ENCODE data around the gene CEACAM1.
"Not testable (repeated sequence)": the region's sequence is repeated elsewhere in the genome, so short reads cannot be mapped to it uniquely, and the experiment has no call there.

The CEACAM1 gene

DNA sequence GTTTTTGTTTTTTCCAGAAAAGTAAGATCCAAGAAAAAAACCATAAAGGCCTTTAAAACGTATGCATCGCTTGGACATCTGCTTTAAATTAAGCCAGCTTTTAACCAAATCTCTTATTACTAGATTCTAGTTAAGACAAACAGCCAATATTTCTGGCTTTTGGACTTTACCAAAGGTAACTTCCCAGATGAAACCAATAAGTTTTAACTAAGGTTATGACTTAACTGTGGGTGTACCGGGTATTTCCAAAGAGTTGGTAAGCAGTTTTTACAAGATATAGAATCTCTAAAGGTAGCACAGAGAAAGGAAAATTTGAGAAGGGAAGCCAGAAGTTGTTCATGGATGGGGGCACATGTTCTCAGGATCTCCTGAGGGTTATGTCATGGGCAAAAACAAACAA lies 34.0 kb downstream of the CEACAM1 start:
- no peak for DNase-seq (ENCODE audit: low read depth)
- TF ChIP-seq, protein P1, sequence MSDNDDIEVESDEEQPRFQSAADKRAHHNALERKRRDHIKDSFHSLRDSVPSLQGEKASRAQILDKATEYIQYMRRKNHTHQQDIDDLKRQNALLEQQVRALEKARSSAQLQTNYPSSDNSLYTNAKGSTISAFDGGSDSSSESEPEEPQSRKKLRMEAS (IDR thresholded peaks at IDR 0.05; ENCODE audit: low read depth, low read length) = no peak
- TF ChIP-seq POLR2A (IDR thresholded peaks at IDR 0.05; ENCODE audit: extremely low read depth, insufficient read length) (no peak), MYC (IDR thresholded peaks at IDR 0.05; ENCODE audit: low read depth, low read length) (no peak)
- TF ChIP-seq, protein P2, sequence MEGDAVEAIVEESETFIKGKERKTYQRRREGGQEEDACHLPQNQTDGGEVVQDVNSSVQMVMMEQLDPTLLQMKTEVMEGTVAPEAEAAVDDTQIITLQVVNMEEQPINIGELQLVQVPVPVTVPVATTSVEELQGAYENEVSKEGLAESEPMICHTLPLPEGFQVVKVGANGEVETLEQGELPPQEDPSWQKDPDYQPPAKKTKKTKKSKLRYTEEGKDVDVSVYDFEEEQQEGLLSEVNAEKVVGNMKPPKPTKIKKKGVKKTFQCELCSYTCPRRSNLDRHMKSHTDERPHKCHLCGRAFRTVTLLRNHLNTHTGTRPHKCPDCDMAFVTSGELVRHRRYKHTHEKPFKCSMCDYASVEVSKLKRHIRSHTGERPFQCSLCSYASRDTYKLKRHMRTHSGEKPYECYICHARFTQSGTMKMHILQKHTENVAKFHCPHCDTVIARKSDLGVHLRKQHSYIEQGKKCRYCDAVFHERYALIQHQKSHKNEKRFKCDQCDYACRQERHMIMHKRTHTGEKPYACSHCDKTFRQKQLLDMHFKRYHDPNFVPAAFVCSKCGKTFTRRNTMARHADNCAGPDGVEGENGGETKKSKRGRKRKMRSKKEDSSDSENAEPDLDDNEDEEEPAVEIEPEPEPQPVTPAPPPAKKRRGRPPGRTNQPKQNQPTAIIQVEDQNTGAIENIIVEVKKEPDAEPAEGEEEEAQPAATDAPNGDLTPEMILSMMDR (IDR thresholded peaks at IDR 0.05; ENCODE audit: low read depth, low read length) = no peak
- no peak overlapping the region for H3K4me3 ChIP-seq (ENCODE audit: low read depth, low read length)

DNA sequence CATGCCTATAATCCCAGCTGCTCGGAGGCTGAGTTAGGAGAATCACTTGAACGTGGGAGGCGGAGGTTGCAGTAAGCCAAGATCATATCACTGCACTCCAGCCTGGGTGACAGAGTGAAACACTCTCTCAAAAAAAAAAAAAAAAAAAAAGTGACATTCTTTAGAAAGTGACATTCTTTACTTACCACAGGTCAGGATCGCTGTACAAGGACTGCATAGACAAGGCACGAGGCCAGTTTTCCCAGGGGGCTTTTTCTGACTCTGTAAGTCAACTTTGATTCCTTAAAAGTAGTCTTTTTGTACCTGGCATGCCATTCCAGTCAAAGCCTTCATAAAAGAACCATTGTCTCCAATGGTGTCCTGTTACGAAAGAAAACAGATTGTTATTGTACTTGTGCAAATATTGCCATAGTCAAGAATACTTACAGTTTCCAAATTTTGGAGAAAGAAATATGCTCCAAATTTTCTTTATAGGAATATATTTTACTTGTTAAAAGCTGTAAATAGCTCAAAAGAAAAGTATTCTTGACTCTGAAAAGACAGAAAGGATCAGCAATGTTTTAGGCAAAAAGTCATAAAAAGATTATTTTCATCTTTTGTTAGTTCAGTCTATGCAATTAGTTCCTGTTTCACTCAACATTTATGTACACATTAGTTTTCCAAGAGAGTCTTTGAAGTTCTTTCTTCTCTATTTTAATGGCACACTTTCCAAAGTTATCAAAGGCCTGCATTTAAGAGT lies 39.3 kb downstream of the CEACAM1 start:
- H3K4me3 ChIP-seq (ENCODE audit: low read depth, low read length) = no peak overlapping the region
- DNase-seq (ENCODE audit: low read depth) = no peak
- TF ChIP-seq, protein P1 (IDR thresholded peaks at IDR 0.05; ENCODE audit: low read depth, low read length) = no peak
- TF ChIP-seq, protein P2 (IDR thresholded peaks at IDR 0.05; ENCODE audit: low read depth, low read length) = no peak
- no peak for TF ChIP-seq POLR2A (IDR thresholded peaks at IDR 0.05; ENCODE audit: extremely low read depth, insufficient read length)
- TF ChIP-seq MYC (IDR thresholded peaks at IDR 0.05; ENCODE audit: low read depth, low read length) = no peak

DNA sequence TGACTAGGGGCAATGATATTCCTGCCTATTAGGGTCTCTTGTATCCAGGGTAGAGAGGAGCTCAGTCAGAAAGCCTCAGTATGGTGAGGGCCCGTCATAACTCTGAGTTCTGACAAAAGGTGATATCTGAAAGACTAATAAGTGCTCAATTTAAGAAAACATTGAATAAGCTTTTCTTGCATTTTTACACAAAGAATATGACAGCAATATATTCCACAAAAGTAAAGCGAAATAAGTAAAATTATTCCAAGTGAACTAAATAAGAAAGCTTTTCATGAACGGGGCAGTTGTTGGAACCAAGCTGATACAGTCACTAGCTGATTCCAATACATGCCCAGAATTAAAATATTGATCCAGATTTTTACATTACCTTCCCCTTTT lies 40.5 kb downstream of the CEACAM1 start:
- no peak for DNase-seq (ENCODE audit: low read depth)
- no peak overlapping the region for H3K4me3 ChIP-seq (ENCODE audit: low read depth, low read length)
- TF ChIP-seq, protein P1 (IDR thresholded peaks at IDR 0.05; ENCODE audit: low read depth, low read length) = no peak
- TF ChIP-seq, protein P2 (IDR thresholded peaks at IDR 0.05; ENCODE audit: low read depth, low read length) = no peak
- TF ChIP-seq POLR2A (IDR thresholded peaks at IDR 0.05; ENCODE audit: extremely low read depth, insufficient read length) = no peak
- no peak for TF ChIP-seq MYC (IDR thresholded peaks at IDR 0.05; ENCODE audit: low read depth, low read length)

DNA sequence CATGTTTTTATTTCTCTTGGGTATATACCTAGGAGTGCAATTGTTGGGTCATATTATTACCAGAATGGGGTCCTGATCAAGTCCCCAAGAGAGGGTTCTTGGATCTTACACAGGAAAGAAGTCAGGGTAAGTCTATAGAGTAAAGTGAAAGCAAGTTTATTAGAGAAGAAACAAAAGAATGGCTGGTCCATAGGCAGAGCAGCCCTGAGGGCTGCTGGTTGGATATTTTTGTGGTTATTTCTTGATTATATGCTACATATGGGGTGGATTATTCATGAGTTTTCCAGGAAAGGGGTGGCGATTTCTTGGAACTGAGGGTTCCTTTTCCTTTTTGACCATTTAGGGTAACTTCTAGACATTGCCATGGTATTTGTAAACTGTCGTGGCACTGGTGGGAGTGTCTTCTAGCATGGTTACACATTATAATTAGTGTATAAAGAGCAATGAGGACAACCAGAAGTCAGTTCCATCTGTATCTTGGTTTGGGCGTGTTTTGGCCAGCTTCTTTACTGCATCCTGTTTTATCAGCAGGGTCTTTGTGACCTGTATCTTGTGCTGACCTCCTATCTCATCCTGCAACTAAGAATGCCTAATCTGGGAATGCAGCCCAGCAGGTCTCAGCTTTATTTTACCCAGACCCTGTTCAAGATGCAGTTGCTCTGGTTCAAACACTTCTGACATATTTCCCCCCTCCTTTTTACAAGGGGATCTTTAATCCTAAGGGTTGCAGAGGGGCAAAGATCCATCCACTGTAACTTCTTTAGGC lies 41.1 kb downstream of the CEACAM1 start:
- TF ChIP-seq, protein P2 (IDR thresholded peaks at IDR 0.05; ENCODE audit: low read depth, low read length) = no peak
- TF ChIP-seq MYC (IDR thresholded peaks at IDR 0.05; ENCODE audit: low read depth, low read length) (no peak), POLR2A (IDR thresholded peaks at IDR 0.05; ENCODE audit: extremely low read depth, insufficient read length) (no peak)
- TF ChIP-seq, protein P1 (IDR thresholded peaks at IDR 0.05; ENCODE audit: low read depth, low read length) = no peak
- no peak for DNase-seq (ENCODE audit: low read depth)
- H3K4me3 ChIP-seq (ENCODE audit: low read depth, low read length) = no peak overlapping the region

DNA sequence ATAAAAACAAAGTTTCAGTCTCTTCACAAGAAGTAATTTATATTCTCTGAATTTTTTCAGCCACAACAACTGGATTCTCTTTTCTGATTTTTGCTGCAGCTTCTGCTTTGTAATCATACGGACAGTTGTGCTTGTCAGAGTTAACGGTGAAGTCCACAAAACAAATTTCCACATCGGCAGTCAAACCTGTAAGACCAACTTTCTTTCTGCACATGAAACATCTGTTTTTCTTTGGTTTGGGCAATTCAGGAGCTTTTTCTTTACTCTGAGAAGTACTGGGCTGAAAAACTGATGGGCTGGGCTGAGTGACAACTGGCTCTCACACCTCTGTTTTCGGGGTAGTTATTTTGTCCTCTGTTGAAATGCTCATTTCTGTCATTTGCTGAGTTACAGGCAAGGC lies 43.2 kb downstream of the CEACAM1 start:
- not testable (repeated sequence) for H3K4me3 ChIP-seq (ENCODE audit: low read depth, low read length); DNase-seq (ENCODE audit: low read depth)

DNA sequence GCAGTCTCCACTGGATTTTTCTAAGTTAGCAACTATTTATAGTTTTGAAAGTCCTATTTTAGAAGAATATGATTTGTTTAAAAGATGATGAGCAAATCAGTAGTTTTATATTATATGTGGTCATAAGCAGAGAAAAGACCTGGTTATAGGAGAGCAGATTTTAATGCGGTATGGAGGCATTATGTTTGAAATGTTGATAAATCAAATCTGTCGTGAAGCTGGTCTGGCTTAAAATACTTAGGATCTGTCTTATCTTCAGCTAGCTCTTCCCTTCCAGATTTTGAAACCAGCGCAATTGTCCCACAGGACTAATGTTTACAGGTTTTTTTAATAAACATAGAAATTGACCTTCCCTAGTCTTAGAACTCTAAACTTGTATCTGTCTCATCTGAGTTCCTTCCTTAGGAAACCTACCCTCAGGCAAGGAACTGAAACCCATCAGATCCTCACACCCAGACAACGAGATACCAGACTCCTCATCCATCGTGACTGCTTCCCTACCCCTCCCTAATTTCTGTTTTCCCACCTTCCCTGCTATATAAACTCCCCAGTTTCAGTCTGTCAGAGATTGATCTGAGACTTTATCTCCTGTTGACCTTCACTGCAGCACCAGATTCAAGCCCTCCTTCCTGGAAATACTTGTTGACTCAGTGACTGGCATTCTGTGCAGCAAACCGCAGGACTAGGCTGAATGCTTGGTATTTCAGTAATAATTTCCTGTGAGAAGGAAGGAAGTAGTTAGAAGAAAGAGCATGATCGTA lies 47.8 kb downstream of the CEACAM1 start:
- no peak for DNase-seq (ENCODE audit: low read depth)
- TF ChIP-seq, protein P1 (IDR thresholded peaks at IDR 0.05; ENCODE audit: low read depth, low read length) = no peak
- no peak for TF ChIP-seq MYC (IDR thresholded peaks at IDR 0.05; ENCODE audit: low read depth, low read length)
- TF ChIP-seq, protein P2 (IDR thresholded peaks at IDR 0.05; ENCODE audit: low read depth, low read length) = no peak
- no peak for TF ChIP-seq POLR2A (IDR thresholded peaks at IDR 0.05; ENCODE audit: extremely low read depth, insufficient read length)
- H3K4me3 ChIP-seq (ENCODE audit: low read depth, low read length) = no peak overlapping the region

Data from NB4 (cell line).